K562 (cell line): ENCODE data around the gene MTHFS. TPM values are rescaled to one million over a fixed set of nuclear protein-coding genes. Genes with fewer than 3 reads are reported as not detected.
A peak's percentile ranks its signal among the peaks of the same experiment; 100 is the strongest.

Source experiments
- KAT7 ChIP-seq: sonication (generic); formaldehyde crosslinking; IDR thresholded peaks from 2 replicates; pipeline ENCODE4 v1.8.0; 2022; ENCODE audit warnings: missing genetic modification reagents, mild to moderate bottlenecking, borderline replicate concordance
- KDM5B ChIP-seq: fragments of 200-600 bp; sonication (generic); IDR thresholded peaks from 2 replicates; pipeline ENCODE4 v1.6.1; 2012; ENCODE audit warnings: low read depth, mild to moderate bottlenecking, moderate library complexity, low read length, control low read depth, inconsistent platforms; ENCODE audit not compliant: insufficient replicate concordance
- NCOA2 ChIP-seq, 2 experiments: fragments of 450-650 bp; IDR thresholded peaks; 2 replicates each; pipeline ENCODE4 v1.6.1; 2018; ENCODE audit warnings: mild to moderate bottlenecking in 2 of 2, moderate library complexity in 1 of 2; ENCODE audit not compliant: partially characterized antibody in 2 of 2
- NCOA6 ChIP-seq: fragments of 450-650 bp; IDR thresholded peaks from 2 replicates; pipeline ENCODE4 v1.6.1; 2017; ENCODE audit warnings: mild to moderate bottlenecking
- NELFE ChIP-seq: IDR thresholded peaks from 2 replicates; pipeline ENCODE4 v1.6.1; 2011; ENCODE audit warnings: mild to moderate bottlenecking; ENCODE audit not compliant: insufficient read depth, insufficient read length
- NFYB ChIP-seq: IDR thresholded peaks from 2 replicates; pipeline ENCODE4 v1.6.1; 2011; ENCODE audit warnings: mild to moderate bottlenecking, moderate library complexity; ENCODE audit not compliant: insufficient read length; ENCODE audit errors: extremely low read depth
- NUFIP1 ChIP-seq: fragments of 450-650 bp; IDR thresholded peaks from 2 replicates; pipeline ENCODE4 v1.6.1; 2018; ENCODE audit not compliant: partially characterized antibody
- OTX1 ChIP-seq: fragments of 450-650 bp; formaldehyde crosslinking; IDR thresholded peaks from 2 replicates; pipeline ENCODE4 v1.4.0; 2022; ENCODE audit warnings: mild to moderate bottlenecking
- PRMT5 ChIP-seq: sonication (generic); formaldehyde crosslinking; IDR thresholded peaks from 2 replicates; pipeline ENCODE4 v1.5.0; 2020; ENCODE audit warnings: missing genetic modification reagents
- SIN3A ChIP-seq, 2 experiments: fragments of 150-350 bp in 1 of 2; IDR thresholded peaks; 2 replicates each; pipeline ENCODE4 v1.6.1; 2011 to 2016; ENCODE audit warnings: borderline replicate concordance in 2 of 2, low read depth in 2 of 2, low read length in 2 of 2, mild to moderate bottlenecking in 2 of 2, moderate library complexity in 2 of 2; ENCODE audit not compliant: control insufficient read depth in 1 of 2
- ZKSCAN1 ChIP-seq: fragments of 150-350 bp; IDR thresholded peaks from 2 replicates; pipeline ENCODE4 v1.6.1; 2016; ENCODE audit warnings: low read depth, low read length
- ZNF561 ChIP-seq: fragments of 450-650 bp; formaldehyde crosslinking; conservative IDR thresholded peaks from 2 replicates; pipeline ENCODE4 v1.4.0; 2020; ENCODE audit warnings: mild to moderate bottlenecking, moderate library complexity
- ZSCAN32 ChIP-seq: fragments of 450-650 bp; formaldehyde crosslinking; IDR thresholded peaks from 2 replicates; pipeline ENCODE4 v1.4.0; 2020; ENCODE audit warnings: mild to moderate bottlenecking, moderate library complexity
- polyA plus RNA-seq, 8 experiments: library from polyadenylated mRNA; depleted of rRNA in 4 of 8; stranded (reverse) in 5 of 8; unstranded in 3 of 8; fragments of >200 nt; fragmentation: Nextera tagmentation in 2 of 8; fragmentation: Illumina TruSeq in 1 of 8; extraction: Ambion mirVana in 2 of 8; extraction: Trizol in 1 of 8; gene quantifications; 2 replicates each; pipeline versions ENCODE4 v1.2.1 to v1.2.3, GENCODE V29; 2011 to 2014; ENCODE audit warnings: inconsistent platforms in 1 of 8, missing spikeins in 1 of 8
- total RNA-seq, 7 experiments: library from RNA; depleted of rRNA in 6 of 7; stranded (reverse); fragments of >200 nt in 6 of 7; fragmentation: Illumina TruSeq in 2 of 7; extraction: Trizol in 2 of 7; gene quantifications; 2 replicates each; pipeline versions ENCODE4 v1.2.1 to v1.2.3, GENCODE V29; 2011 to 2021; ENCODE audit warnings: low replicate concordance in 1 of 7
- TF ChIP-seq, protein P1 (sequence below): fragments of 250-450 bp; sonication (Bioruptor Pico); IDR thresholded peaks from 2 replicates; pipeline ENCODE4 v1.5.0; 2021; ENCODE audit warnings: mild to moderate bottlenecking, borderline replicate concordance
- TF ChIP-seq, protein P2 (sequence below), 2 experiments: fragments of 450-650 bp in 1 of 2; sonication (generic) in 1 of 2; formaldehyde crosslinking in 1 of 2; IDR thresholded peaks in 1 of 2; conservative IDR thresholded peaks in 1 of 2; 2 replicates each; pipeline versions ENCODE4 v1.6.1 to v1.8.1; 2016 to 2023; ENCODE audit warnings: mild to moderate bottlenecking in 2 of 2, moderate library complexity in 2 of 2, inconsistent platforms in 1 of 2, missing genetic modification reagents in 1 of 2
- TF ChIP-seq, protein P3 (sequence below): fragments of 250-450 bp; sonication (Bioruptor Pico); IDR thresholded peaks from 2 replicates; pipeline ENCODE4 v1.5.0; 2020; ENCODE audit warnings: mild to moderate bottlenecking
- TF ChIP-seq, protein P4 (sequence below): fragments of 450-650 bp; IDR thresholded peaks from 2 replicates; pipeline ENCODE4 v1.6.1; 2018; ENCODE audit not compliant: partially characterized antibody
- TF ChIP-seq, protein P5 (sequence below): sonication (generic); formaldehyde crosslinking; IDR thresholded peaks from 2 replicates; pipeline ENCODE4 v1.8.0; 2022; ENCODE audit warnings: mild to moderate bottlenecking, missing genetic modification reagents

Gene MTHFS
- total and polyA plus RNA-seq, 9 of the 15 experiments (the other 6 are each of a cell fraction or from before 2014, with no cell fraction given): 17.8 to 79.3 (median 41.7) TPM

DNA sequence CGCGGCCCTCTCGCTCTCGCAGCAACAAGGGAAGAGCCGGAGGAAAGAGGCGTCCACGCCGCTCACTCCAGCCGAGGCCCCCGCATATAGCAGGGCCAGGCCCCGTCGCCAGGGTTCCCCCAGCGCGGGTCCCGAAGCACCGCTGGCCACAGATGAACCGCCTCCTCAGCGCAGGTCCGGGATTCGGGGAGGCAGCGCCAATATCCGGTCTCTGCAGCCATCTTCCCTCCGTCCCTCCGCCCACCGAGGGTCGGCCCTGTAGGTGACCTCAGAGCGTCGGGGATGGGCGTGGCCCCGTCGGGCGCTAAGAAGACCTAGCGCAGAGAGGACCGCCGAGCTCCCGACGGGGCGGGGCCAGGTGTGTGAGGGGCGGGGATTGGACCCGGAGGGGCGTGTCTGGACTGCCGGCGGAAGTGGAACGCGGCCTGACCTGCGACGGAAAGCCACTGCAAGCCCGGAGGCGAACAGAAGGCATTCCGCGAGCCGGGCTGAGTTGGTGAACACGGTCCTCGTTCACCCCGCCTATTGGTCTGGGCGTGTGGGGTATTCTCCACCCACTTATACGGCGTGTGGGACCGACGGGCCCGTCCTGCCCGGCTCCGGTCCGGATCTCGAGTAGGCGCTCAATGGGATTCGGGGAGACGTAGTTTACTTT, 26.8 kb upstream of the MTHFS start (continued):
- no peak for TF ChIP-seq ZSCAN32 (CRISPR knock-in tag)
- TF ChIP-seq NFYB: no peak
- no peak for TF ChIP-seq NCOA2 (IDR thresholded peaks at IDR 0.05; ENCODE audit: partially characterized antibody in 2 of 2)
- TF ChIP-seq, protein P1, sequence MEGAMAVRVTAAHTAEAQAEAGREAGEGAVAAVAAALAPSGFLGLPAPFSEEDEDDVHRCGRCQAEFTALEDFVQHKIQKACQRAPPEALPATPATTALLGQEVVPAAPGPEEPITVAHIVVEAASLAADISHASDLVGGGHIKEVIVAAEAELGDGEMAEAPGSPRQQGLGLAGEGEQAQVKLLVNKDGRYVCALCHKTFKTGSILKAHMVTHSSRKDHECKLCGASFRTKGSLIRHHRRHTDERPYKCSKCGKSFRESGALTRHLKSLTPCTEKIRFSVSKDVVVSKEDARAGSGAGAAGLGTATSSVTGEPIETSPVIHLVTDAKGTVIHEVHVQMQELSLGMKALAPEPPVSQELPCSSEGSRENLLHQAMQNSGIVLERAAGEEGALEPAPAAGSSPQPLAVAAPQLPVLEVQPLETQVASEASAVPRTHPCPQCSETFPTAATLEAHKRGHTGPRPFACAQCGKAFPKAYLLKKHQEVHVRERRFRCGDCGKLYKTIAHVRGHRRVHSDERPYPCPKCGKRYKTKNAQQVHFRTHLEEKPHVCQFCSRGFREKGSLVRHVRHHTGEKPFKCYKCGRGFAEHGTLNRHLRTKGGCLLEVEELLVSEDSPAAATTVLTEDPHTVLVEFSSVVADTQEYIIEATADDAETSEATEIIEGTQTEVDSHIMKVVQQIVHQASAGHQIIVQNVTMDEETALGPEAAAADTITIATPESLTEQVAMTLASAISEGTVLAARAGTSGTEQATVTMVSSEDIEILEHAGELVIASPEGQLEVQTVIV (CRISPR knock-in tag): no peak
- TF ChIP-seq, protein P2, sequence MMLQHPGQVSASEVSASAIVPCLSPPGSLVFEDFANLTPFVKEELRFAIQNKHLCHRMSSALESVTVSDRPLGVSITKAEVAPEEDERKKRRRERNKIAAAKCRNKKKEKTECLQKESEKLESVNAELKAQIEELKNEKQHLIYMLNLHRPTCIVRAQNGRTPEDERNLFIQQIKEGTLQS (IDR thresholded peaks at IDR 0.05): no peak
- TF ChIP-seq, protein P2 (CRISPR knock-in tag; conservative IDR thresholded peaks at IDR 0.05): no peak
- TF ChIP-seq, protein P3, sequence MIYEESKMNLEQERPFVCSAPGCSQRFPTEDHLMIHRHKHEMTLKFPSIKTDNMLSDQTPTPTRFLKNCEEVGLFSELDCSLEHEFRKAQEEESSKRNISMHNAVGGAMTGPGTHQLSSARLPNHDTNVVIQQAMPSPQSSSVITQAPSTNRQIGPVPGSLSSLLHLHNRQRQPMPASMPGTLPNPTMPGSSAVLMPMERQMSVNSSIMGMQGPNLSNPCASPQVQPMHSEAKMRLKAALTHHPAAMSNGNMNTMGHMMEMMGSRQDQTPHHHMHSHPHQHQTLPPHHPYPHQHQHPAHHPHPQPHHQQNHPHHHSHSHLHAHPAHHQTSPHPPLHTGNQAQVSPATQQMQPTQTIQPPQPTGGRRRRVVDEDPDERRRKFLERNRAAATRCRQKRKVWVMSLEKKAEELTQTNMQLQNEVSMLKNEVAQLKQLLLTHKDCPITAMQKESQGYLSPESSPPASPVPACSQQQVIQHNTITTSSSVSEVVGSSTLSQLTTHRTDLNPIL (CRISPR knock-in tag): no peak
- TF ChIP-seq ZNF561 (CRISPR knock-in tag): no peak
- no peak for TF ChIP-seq NELFE
- TF ChIP-seq KAT7 (CRISPR knock-in tag): 0 out of 2 replicates have a peak, but pooled peaks have one; percentile 87
- no peak for TF ChIP-seq PRMT5 (CRISPR knock-in tag)
- peak in 1 of 2 experiments; percentile 37; a peak in 2 of 4 replicates for TF ChIP-seq SIN3A (IDR thresholded peaks at IDR 0.05; ENCODE audit: borderline replicate concordance in 2 of 2, control insufficient read depth in 1 of 2, low read depth in 2 of 2, low read length in 2 of 2)
- TF ChIP-seq, protein P4, sequence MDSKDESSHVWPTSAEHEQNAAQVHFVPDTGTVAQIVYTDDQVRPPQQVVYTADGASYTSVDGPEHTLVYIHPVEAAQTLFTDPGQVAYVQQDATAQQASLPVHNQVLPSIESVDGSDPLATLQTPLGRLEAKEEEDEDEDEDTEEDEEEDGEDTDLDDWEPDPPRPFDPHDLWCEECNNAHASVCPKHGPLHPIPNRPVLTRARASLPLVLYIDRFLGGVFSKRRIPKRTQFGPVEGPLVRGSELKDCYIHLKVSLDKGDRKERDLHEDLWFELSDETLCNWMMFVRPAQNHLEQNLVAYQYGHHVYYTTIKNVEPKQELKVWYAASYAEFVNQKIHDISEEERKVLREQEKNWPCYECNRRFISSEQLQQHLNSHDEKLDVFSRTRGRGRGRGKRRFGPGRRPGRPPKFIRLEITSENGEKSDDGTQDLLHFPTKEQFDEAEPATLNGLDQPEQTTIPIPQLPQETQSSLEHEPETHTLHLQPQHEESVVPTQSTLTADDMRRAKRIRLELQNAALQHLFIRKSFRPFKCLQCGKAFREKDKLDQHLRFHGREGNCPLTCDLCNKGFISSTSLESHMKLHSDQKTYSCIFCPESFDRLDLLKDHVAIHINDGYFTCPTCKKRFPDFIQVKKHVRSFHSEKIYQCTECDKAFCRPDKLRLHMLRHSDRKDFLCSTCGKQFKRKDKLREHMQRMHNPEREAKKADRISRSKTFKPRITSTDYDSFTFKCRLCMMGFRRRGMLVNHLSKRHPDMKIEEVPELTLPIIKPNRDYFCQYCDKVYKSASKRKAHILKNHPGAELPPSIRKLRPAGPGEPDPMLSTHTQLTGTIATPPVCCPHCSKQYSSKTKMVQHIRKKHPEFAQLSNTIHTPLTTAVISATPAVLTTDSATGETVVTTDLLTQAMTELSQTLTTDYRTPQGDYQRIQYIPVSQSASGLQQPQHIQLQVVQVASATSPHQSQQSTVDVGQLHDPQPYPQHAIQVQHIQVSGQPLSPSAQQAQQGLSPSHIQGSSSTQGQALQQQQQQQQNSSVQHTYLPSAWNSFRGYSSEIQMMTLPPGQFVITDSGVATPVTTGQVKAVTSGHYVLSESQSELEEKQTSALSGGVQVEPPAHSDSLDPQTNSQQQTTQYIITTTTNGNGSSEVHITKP: peak; percentile 52
- TF ChIP-seq NCOA6: no peak
- TF ChIP-seq, protein P5, sequence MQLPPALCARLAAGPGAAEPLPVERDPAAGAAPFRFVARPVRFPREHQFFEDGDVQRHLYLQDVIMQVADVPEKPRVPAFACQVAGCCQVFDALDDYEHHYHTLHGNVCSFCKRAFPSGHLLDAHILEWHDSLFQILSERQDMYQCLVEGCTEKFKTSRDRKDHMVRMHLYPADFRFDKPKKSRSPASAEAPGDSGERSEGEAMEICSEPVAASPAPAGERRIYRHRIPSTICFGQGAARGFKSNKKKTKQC (CRISPR knock-in tag): peak; percentile 31; the same call in 1 of the 2 replicates
- no peak for TF ChIP-seq ZKSCAN1
- no peak for TF ChIP-seq NUFIP1
- no peak for TF ChIP-seq OTX1
- peak; percentile 95 for TF ChIP-seq KDM5B
